ENCODE measurements around the gene KCTD11.

The KCTD11 gene

DNA sequence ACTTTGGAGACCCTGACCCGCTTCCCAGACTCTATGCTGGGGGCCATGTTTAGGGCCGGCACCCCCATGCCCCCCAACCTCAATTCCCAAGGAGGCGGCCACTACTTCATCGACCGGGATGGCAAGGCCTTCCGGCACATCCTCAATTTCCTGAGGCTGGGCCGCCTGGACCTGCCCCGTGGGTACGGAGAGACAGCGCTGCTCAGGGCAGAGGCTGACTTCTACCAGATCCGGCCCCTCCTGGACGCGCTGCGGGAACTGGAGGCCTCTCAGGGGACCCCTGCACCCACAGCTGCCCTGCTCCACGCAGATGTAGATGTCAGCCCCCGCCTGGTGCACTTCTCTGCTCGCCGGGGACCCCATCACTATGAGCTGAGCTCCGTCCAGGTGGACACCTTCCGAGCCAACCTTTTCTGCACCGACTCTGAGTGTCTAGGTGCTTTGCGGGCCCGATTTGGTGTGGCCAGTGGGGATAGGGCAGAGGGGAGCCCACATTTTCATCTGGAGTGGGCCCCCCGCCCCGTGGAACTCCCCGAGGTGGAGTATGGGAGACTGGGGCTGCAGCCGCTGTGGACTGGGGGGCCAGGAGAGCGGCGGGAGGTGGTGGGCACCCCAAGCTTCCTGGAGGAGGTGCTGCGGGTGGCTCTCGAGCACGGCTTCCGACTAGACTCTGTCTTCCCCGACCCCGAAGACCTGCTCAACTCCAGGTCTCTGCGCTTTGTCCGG lies 1.1 kb downstream of the KCTD11 start:
- TF ChIP-seq CTCF (IDR thresholded peaks at IDR 0.05; ENCODE audit: control insufficient read depth, insufficient read depth, low read depth, low read length, missing control alignments) = no peak
- DNase-seq (ENCODE audit: low read depth) = no peak
- H3K4me3 ChIP-seq (ENCODE audit: control insufficient read depth, low read depth, low read length) = peak overlapping the region; percentile 93

DNA sequence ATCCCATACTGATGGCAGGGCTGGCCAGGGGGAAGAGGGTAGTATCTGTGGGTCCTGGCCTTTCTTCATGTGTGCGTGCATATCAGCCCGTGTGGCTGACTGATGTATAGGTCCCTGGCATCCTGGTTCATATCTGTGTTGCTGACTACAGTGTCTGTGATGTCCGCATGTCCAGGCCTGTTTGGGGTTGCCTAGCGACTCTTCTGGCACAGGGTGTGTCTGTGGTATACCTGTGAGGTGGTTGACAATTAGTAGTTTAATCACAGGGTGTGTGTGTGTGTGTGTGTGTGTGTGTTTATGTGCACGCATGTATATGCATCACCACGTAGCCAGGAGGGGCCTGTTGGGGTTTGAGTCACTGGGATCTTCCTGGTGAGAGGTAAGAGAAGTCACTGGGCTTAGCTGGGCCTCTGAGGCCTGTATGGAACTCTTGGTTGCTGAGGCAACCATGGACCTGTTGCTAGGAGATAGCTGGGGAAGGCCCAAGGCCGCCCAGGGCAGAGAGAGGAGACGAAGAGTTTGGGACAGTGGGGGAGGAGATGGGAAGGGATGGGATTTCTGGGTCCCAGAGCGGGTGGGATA lies 2.4 kb downstream of the KCTD11 start:
- H3K4me3 ChIP-seq (ENCODE audit: control insufficient read depth, low read depth, low read length) = peak overlapping the region; percentile 7; the same call in 1 of the 2 replicates
- TF ChIP-seq CTCF (IDR thresholded peaks at IDR 0.05; ENCODE audit: control insufficient read depth, insufficient read depth, low read depth, low read length, missing control alignments) = no peak
- no peak for DNase-seq (ENCODE audit: low read depth)

- H3K4me3 ChIP-seq (ENCODE audit: control insufficient read depth, low read depth, low read length) = peak within 1 kb of the TSS; percentile 7; the same call in 1 of the 2 replicates
- TF ChIP-seq CTCF (IDR thresholded peaks at IDR 0.05; ENCODE audit: control insufficient read depth, insufficient read depth, low read depth, low read length, missing control alignments) = no peak
- no peak for DNase-seq (ENCODE audit: low read depth)
Measured at GRCh38 chr17:7355053-7355452, 3.1 kb downstream of the KCTD11 start, which contains the start of gene TMEM95. TMEM95 (plus strand) TSS chr17:7355156; CDS start chr17:7355205, 49 bp downstream.

DNA sequence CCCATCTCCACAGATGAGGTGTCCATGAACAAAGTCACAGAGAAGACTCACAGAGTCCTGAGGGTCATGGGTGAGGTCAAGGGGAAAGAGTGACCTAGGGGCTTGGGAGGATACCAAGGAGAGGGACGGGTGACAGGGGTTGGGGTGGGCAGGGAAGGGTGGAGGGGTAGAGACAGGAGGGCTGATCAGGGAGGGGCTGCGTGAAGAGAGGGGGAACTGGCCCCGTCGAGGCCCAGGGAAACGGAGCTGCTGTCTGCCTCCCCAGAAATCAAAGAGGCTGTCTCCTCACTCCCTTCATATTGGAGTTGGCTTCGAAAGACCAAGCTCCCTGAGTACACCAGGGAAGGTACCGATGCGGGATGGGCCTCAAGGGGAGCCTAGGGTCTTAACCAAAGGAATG lies 3.6 kb downstream of the KCTD11 start:
- DNase-seq (ENCODE audit: low read depth) = no peak
- no peak for TF ChIP-seq CTCF (IDR thresholded peaks at IDR 0.05; ENCODE audit: control insufficient read depth, insufficient read depth, low read depth, low read length, missing control alignments)
- no peak overlapping the region for H3K4me3 ChIP-seq (ENCODE audit: control insufficient read depth, low read depth, low read length)

DNA sequence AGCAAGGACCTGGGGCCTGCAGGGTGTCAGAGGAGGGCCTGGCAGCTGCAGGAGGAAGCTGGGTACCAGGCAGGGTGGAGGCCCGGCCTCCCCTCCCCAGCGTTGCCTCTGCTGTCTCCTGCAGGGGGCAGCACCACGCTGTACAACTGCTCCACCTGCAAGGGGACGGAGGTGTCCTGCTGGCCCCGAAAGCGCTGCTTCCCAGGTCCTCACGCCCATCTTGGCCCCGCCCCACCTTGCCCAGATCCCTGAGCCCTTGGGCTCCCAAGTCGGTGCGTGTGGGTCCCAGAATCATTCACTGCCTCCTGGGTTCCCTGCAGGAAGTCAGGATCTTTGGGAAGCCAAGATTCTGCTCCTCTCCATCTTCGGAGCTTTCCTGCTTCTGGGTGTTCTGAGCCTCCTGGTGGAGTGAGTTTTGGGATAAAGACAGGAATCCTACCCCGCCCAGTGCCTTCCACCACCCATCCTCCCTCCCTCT lies 4.1 kb downstream of the KCTD11 start:
- TF ChIP-seq CTCF (IDR thresholded peaks at IDR 0.05; ENCODE audit: control insufficient read depth, insufficient read depth, low read depth, low read length, missing control alignments) = peak; percentile 89
- no peak overlapping the region for H3K4me3 ChIP-seq (ENCODE audit: control insufficient read depth, low read depth, low read length)
- no peak for DNase-seq (ENCODE audit: low read depth)

- no peak overlapping the region for H3K4me3 ChIP-seq (ENCODE audit: control insufficient read depth, low read depth, low read length)
- no peak for DNase-seq (ENCODE audit: low read depth)
- TF ChIP-seq CTCF (IDR thresholded peaks at IDR 0.05; ENCODE audit: control insufficient read depth, insufficient read depth, low read depth, low read length, missing control alignments) = no peak
Measured at GRCh38 chr17:7356756-7357155, 4.8 kb downstream of the KCTD11 start.

Measured in AG09309 (cell line).